B cell (primary cell): ENCODE measurements around the gene CRNKL1. TPM values are rescaled to one million over a fixed set of nuclear protein-coding genes. Genes with fewer than 3 reads are reported as not detected.

ENCODE experiments used
- ATAC-seq: fragments of 200-7000 bp; cut with Tn5 transposase; one replicate; pipeline ENCODE4 v1.10.0; 2021; ENCODE audit warnings: low read depth, mild to moderate bottlenecking, moderate number of reproducible peaks, moderate library complexity
- CTCF ChIA-PET: fragments of 350-600 bp; sonication (Branson Sonifier 250); formaldehyde crosslinking; loops from one replicate; lab custom pipeline; 2021; ENCODE audit warnings: antibody characterized with exemption, inconsistent platforms; lab: Charles Lee
- POLR2A ChIA-PET: fragments of 350-600 bp; sonication (Branson Sonifier 250); formaldehyde crosslinking; loops from one replicate; lab custom pipeline; 2021; ENCODE audit warnings: antibody characterized with exemption; lab: Charles Lee
- DNase-seq: peaks from one replicate; pipeline ENCODE4 v3.0.0; 2013
- H2AFZ ChIP-seq: 2 replicates; pipeline ENCODE4 v1.6.1; 2012; ENCODE audit warnings: mild to moderate bottlenecking, low read depth, low read length; ENCODE audit not compliant: insufficient read depth, poor library complexity, severe bottlenecking
- H3K27ac ChIP-seq, 2 donors: 1 replicate in 1 of 2; 2 replicates in 1 of 2; pipeline ENCODE4 v1.5.1; 2012 to 2013; ENCODE audit warnings: low read length in 2 of 2, mild to moderate bottlenecking in 2 of 2, moderate library complexity in 1 of 2
- H3K27me3 ChIP-seq, 4 experiments: fragments of 200-600 bp in 1 of 4; sonication (generic) in 1 of 4; replicated peaks in 1 of 4; 1 replicate in 2 of 4; 2 replicates in 2 of 4; pipeline versions ENCODE4 v1.6.1 to v1.7.0; 2013 to 2016; ENCODE audit warnings: low read length in 3 of 4, mild to moderate bottlenecking in 2 of 4, mixed read lengths in 1 of 4, moderate library complexity in 1 of 4; ENCODE audit not compliant: insufficient read depth in 4 of 4, control insufficient read depth in 3 of 4; ENCODE audit errors: control extremely low read depth in 1 of 4
- H3K36me3 ChIP-seq, 2 experiments: replicated peaks in 1 of 2; 1 replicate in 1 of 2; 2 replicates in 1 of 2; pipeline versions ENCODE4 v1.6.1 to v1.7.1; 2013; ENCODE audit warnings: low read length in 1 of 2; ENCODE audit not compliant: insufficient read depth in 2 of 2, control insufficient read depth in 1 of 2; ENCODE audit errors: control extremely low read depth in 1 of 2, extremely low read depth in 1 of 2
- H3K4me1 ChIP-seq, 2 donors: fragments of 200-600 bp in 1 of 2; sonication (generic) in 1 of 2; 1 replicate in 1 of 2; 2 replicates in 1 of 2; pipeline versions ENCODE4 v1.5.1 to v1.6.1; 2013 to 2017; ENCODE audit warnings: low read length in 2 of 2; ENCODE audit not compliant: control insufficient read depth in 2 of 2, insufficient read depth in 2 of 2
- H3K4me2 ChIP-seq: replicated peaks from 2 replicates; pipeline ENCODE3; 2012; ENCODE audit warnings: mild to moderate bottlenecking, low read depth, low read length; ENCODE audit not compliant: poor library complexity, severe bottlenecking
- H3K4me3 ChIP-seq, 5 experiments: fragments of 200-600 bp in 1 of 5; sonication (generic) in 1 of 5; 1 replicate in 3 of 5; 2 replicates in 2 of 5; pipeline versions ENCODE4 v1.5.1 to v1.7.0; 2011 to 2016; ENCODE audit warnings: low read length in 4 of 5, mild to moderate bottlenecking in 4 of 5, low read depth in 2 of 5, control low read depth in 1 of 5, moderate library complexity in 1 of 5; ENCODE audit not compliant: insufficient read depth in 1 of 5; ENCODE audit errors: control extremely low read depth in 1 of 5, extremely low read depth in 1 of 5
- H3K79me2 ChIP-seq: fragments of 200-600 bp; sonication (generic); one replicate; pipeline ENCODE4 v1.6.0; 2016; ENCODE audit warnings: low read length; ENCODE audit not compliant: control insufficient read depth, insufficient read depth
- H3K9ac ChIP-seq: fragments of 200-600 bp; sonication (generic); 2 replicates; pipeline ENCODE4 v1.6.1; 2017; ENCODE audit warnings: mild to moderate bottlenecking, low read length, moderate library complexity
- H3K9me3 ChIP-seq, 3 donors: one replicate each; pipeline versions ENCODE4 v1.6.1 to v1.7.1; 2013; ENCODE audit warnings: low read length in 2 of 3; ENCODE audit not compliant: control insufficient read depth in 2 of 3, insufficient read depth in 1 of 3; ENCODE audit errors: control extremely low read depth in 1 of 3
- H4K20me1 ChIP-seq: 2 replicates; pipeline ENCODE4 v1.6.0; 2012; ENCODE audit warnings: mild to moderate bottlenecking, low read length; ENCODE audit not compliant: insufficient read depth, control insufficient read depth, poor library complexity, severe bottlenecking
- H3K27ac Mint-ChIP-seq: one replicate; pipeline ENCODE4 v1.8.0; 2021; ENCODE audit warnings: mixed read lengths
- H3K27me3 Mint-ChIP-seq: one replicate; pipeline ENCODE4 v1.8.0; 2021; ENCODE audit warnings: mixed read lengths
- H3K4me1 Mint-ChIP-seq: one replicate; pipeline ENCODE4 v1.8.0; 2021; ENCODE audit warnings: mixed read lengths
- H3K4me3 Mint-ChIP-seq: one replicate; pipeline ENCODE4 v1.8.0; 2021; ENCODE audit warnings: mixed read lengths
- H3K9me3 Mint-ChIP-seq: one replicate; pipeline ENCODE4 v1.8.0; 2022; ENCODE audit warnings: mixed read lengths; ENCODE audit not compliant: insufficient read depth
- CTCF ChIP-seq: fragments of 200-600 bp; IDR thresholded peaks from one replicate; pipeline ENCODE4 v1.8.0; 2022; ENCODE audit warnings: antibody characterized with exemption, mild to moderate bottlenecking
- EZH2 ChIP-seq: IDR thresholded peaks from 2 replicates; pipeline ENCODE4 v1.6.1; 2012; ENCODE audit warnings: borderline replicate concordance, low read depth, mild to moderate bottlenecking, moderate library complexity, low read length; ENCODE audit not compliant: insufficient read depth, poor library complexity, severe bottlenecking
- WGBS: methylation state at CpG from one replicate; pipeline ENCODE4 v1.1.5; 2013; ENCODE audit warnings: missing lambda C conversion rate; ENCODE audit not compliant: insufficient coverage; 5-methylcytosine and 5-hydroxymethylcytosine counted together
- intact Hi-C: fragments of 100-400 bp; cut with micrococcal nuclease; formaldehyde crosslinking; loops from one replicate; pipeline ENCODE4 v1.10.0; 2022
- polyA plus RNA-seq: library from polyadenylated mRNA; depleted of rRNA; stranded (reverse); fragments of >200 nt; gene quantifications from 2 replicates; pipeline ENCODE4 v1.2.3, GENCODE V29; 2012
- total RNA-seq, 2 donors: library from RNA; stranded (reverse); fragments of 120-200 nt in 1 of 2; gene quantifications; 1 replicate in 1 of 2; 2 replicates in 1 of 2; pipeline versions ENCODE4 v1.2.3 to v1.2.4, GENCODE V29; 2013 to 2022

CRNKL1 gene
- total and polyA plus RNA-seq, 2 donors (not counting 1 experiment from before 2014, with no cell fraction given), result 3.9 to 25.5 TPM

- Histone ChIP-seq H3K79me2 (peaks cover 90% of the 10 kb centered on the region), H4K20me1 (peaks cover 39% of the 10 kb centered on the region), H3K4me1 (peaks cover 12 to 27% of the 10 kb centered on the region in 2 donors), H2AFZ (no peak overlapping the region), H3K9ac (no peak overlapping the region), H3K4me2 (no peak overlapping the region), H3K27me3 (no peaks in the 10 kb centered on the region), H3K27ac (no peak overlapping the region), H3K36me3 (peaks cover 0 to 24% of the 10 kb centered on the region in 2 experiments), H3K4me3 (no peak overlapping the region), H3K9me3 (no peaks in the 10 kb centered on the region)
- Mint-ChIP-seq H3K27me3 (no peaks in the 10 kb centered on the region), H3K27ac (no peak overlapping the region), H3K4me1 (peaks cover 42% of the 10 kb centered on the region), H3K9me3 (no peaks in the 10 kb centered on the region), H3K4me3 (peak overlapping the region; percentile 94)
- CTCF ChIA-PET, result no interaction called here
- no peak for ATAC-seq
- intact Hi-C loops, result loop anchor here (5.0 to 10.0 kb wide), 6 partner anchors 204 to 1734 kb away; partner anchors contain the start of genes KIZ, SEC23B, SMIM26 and XRN2
- DNase-seq, result no peak
- 92% methylated on average over 1 of the region's 2 CpGs for WGBS
- POLR2A ChIA-PET, result no interaction called here
- TF ChIP-seq EZH2, result no peak
- no peak for TF ChIP-seq CTCF
Observed at GRCh38 chr20:20019123-20019522, 33.1 kb downstream of the CRNKL1 start.

GRCh38 chr20:20018366-20018765 is 33.9 kb downstream of the CRNKL1 start:
- Histone ChIP-seq H3K9ac (peak overlapping the region; percentile 92), H3K4me2 (peak overlapping the region; percentile 89), H3K27ac (no peak overlapping the region), H4K20me1 (peaks cover 33% of the 10 kb centered on the region), H3K9me3 (no peaks in the 10 kb centered on the region), H2AFZ (peak overlapping the region; percentile 93), H3K79me2 (peaks cover 83% of the 10 kb centered on the region), H3K36me3 (peaks cover 0 to 18% of the 10 kb centered on the region in 2 experiments), H3K27me3 (no peaks in the 10 kb centered on the region), H3K4me3 (peak overlapping the region in 2 of 5 experiments; percentile 77 to 83), H3K4me1 (peaks cover 12 to 27% of the 10 kb centered on the region in 2 donors)
- peak overlapping the region; percentile 78 for H3K27ac Mint-ChIP-seq
- CTCF ChIA-PET, result interaction anchor here (2.1 kb wide), 1 partner anchor 33 kb away, joined by 5 read pairs; no protein-coding TSS in a partner anchor
- POLR2A ChIA-PET, result interaction anchor here (1.9 kb wide), 1 partner anchor 34 kb away, joined by 12 read pairs; the partner anchor contains the start of genes CFAP61 and CRNKL1
- ATAC-seq (no peak), DNase-seq (no peak)
- H3K4me1 Mint-ChIP-seq, result peaks cover 42% of the 10 kb centered on the region
- H3K27me3 Mint-ChIP-seq, result no peaks in the 10 kb centered on the region
- 100% methylated on average over 8 of the region's 8 CpGs for WGBS
- H3K4me3 Mint-ChIP-seq, result peak overlapping the region; percentile 94
- TF ChIP-seq EZH2 (no peak), CTCF (no peak)
- intact Hi-C loops, result loop anchor here (5.0 to 10.0 kb wide), 6 partner anchors 204 to 1734 kb away; partner anchors contain the start of genes KIZ, SEC23B, SMIM26 and XRN2
- H3K9me3 Mint-ChIP-seq, result no peaks in the 10 kb centered on the region
